GM13976 (cell line): ENCODE data around the gene INTS11.
"Not testable (repeated sequence)": the region's sequence is repeated elsewhere in the genome, so short reads cannot be mapped to it uniquely, and the experiment has no call there.

ENCODE experiments used
- DNase-seq: peaks from one replicate; pipeline ENCODE4 v3.0.0; 2012; ENCODE audit warnings: low spot score
- in situ Hi-C: fragments of 300-500 bp; cut with MboI; formaldehyde crosslinking; loops from one replicate; pipeline ENCODE4 v1.12.0; 2022; ENCODE audit warnings: low sequenced_read_pairs, mixed read lengths, inconsistent platforms; ENCODE audit not compliant: unreplicated experiment
- TF ChIP-seq, protein P1 (sequence below): IDR thresholded peaks from 2 replicates; pipeline ENCODE4 v1.5.1; 2012; ENCODE audit warnings: borderline replicate concordance, mild to moderate bottlenecking; ENCODE audit not compliant: insufficient read depth; ENCODE audit errors: extremely low read depth, missing control alignments, control extremely low read depth

The INTS11 gene

DNA sequence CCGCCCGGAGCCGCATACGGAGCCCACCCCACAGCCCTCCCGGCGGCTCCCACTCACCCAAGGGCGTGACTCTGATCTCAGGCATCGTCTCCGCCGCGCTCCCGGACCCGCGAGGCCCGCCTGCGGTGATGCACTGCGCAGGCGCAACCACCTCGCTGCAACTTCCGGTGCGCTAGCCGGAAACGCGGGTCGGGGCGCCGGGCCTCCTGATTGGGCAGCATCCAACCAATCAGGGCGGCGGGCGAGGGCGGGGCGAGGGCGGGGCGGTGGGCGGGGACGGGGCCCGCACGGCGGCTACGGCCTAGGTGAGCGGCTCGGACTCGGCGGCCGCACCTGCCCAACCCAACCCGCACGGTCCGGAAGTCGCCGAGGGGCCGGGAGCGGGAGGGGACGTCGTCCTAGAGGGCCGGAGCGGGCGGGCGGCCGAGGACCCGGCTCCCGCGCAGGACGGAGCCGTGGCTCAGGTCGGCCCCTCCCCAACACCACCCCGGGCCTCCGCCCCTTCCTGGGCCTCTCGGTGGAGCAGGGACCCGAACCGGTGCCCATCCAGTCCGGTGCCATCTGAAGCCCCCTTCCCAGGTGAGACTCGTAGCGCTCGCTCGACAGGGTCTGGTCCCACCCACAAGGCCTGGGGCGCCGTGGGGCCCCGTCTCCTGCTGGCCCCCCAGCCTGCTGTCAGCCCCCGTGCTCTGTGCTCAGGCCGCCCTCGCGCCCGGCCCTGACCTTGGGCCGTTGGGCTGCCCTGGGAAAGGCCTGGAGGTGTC is at the start of gene INTS11, which contains the start of gene CPTP:
Gene INTS11, minus strand, starts transcription at position 137 of the 764 bp plus-strand sequence. Its CDS starts 52 bp downstream, at position 85.
Gene CPTP, plus strand, starts transcription at position 279 of the 764 bp plus-strand sequence. CDS start 2,109 bp downstream, outside the sequence.
- DNase-seq = peak; percentile 99
- TF ChIP-seq, protein P1, sequence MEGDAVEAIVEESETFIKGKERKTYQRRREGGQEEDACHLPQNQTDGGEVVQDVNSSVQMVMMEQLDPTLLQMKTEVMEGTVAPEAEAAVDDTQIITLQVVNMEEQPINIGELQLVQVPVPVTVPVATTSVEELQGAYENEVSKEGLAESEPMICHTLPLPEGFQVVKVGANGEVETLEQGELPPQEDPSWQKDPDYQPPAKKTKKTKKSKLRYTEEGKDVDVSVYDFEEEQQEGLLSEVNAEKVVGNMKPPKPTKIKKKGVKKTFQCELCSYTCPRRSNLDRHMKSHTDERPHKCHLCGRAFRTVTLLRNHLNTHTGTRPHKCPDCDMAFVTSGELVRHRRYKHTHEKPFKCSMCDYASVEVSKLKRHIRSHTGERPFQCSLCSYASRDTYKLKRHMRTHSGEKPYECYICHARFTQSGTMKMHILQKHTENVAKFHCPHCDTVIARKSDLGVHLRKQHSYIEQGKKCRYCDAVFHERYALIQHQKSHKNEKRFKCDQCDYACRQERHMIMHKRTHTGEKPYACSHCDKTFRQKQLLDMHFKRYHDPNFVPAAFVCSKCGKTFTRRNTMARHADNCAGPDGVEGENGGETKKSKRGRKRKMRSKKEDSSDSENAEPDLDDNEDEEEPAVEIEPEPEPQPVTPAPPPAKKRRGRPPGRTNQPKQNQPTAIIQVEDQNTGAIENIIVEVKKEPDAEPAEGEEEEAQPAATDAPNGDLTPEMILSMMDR = no peak
- in situ Hi-C loops = no loop called here

DNA sequence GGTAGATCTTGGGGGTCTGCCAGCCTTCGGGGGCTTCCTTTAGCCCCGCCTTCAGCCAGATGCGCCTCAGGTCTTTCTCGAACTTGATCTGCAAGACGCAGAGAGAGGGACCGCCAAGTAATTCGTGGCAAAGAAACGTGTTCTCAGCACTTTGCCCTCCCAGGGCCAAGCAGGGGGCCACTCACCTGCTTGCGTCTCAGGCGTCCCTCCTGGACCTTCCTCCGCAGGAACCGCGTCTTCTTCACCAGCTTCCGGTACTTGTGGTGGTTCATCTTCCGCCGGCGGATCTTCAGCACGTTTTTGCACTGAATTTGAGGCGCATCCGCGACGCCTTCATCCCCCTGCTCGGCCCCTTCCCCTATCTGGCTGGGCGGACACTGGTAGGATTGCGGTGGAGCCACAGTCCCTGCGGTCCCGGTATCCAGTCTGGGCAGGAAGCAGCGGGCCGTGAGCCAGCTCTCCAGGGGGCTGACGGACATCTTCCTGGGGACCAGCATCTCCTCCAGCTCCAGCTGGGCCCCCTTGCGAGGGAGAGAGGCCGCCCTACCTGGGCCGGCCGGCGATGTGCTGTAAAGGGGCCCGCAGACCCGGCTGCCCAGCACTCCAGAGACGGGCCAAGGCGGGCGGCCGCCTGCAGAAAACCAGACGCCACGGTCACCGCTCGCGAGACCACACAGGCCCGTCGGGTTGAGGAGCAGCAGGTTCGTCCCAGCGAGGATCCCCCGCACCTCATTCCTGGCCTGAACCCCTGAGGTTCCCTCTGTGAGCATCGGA is 49.5 kb upstream of the INTS11 start:
- TF ChIP-seq, protein P1 = no peak
- in situ Hi-C loops = no loop called here
- no peak for DNase-seq

DNA sequence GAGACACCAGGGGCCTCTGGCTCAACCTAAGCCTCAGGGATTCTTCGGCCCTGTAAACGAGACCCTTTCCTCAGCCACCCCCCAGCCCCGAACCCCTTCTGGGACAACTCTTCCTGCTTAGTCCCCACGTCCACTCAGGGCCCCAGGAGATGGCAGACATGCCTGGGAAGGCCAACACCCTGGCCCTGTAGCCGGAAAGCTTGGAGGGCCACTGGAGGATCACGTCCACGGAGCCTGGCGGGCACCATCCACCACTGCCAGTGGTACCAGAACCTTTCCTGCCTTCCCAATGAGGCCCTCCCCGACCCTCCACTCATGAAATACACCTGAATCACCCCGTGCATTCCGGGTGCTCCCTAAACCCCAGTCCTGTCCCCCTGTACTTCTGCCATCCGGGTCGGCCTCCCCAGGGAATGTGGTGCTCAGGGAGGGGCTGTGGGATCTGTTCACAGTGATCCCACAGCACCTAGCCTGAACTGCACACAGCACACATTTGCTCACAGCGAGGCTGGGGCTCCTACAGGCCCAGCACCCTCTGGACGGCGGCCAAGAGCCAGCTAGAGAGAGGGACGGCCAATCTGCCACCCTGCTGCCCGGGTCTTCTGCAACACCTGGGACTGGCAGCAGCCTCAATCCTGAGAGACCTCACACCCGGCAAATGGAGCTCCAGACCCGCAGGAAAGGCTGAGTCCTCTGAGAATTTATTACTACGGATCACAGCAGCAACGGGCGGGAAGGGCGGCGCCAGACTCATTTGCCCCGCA is 48.8 kb upstream of the INTS11 start:
- in situ Hi-C loops = no loop called here
- TF ChIP-seq, protein P1 = no peak
- DNase-seq = no peak

DNA sequence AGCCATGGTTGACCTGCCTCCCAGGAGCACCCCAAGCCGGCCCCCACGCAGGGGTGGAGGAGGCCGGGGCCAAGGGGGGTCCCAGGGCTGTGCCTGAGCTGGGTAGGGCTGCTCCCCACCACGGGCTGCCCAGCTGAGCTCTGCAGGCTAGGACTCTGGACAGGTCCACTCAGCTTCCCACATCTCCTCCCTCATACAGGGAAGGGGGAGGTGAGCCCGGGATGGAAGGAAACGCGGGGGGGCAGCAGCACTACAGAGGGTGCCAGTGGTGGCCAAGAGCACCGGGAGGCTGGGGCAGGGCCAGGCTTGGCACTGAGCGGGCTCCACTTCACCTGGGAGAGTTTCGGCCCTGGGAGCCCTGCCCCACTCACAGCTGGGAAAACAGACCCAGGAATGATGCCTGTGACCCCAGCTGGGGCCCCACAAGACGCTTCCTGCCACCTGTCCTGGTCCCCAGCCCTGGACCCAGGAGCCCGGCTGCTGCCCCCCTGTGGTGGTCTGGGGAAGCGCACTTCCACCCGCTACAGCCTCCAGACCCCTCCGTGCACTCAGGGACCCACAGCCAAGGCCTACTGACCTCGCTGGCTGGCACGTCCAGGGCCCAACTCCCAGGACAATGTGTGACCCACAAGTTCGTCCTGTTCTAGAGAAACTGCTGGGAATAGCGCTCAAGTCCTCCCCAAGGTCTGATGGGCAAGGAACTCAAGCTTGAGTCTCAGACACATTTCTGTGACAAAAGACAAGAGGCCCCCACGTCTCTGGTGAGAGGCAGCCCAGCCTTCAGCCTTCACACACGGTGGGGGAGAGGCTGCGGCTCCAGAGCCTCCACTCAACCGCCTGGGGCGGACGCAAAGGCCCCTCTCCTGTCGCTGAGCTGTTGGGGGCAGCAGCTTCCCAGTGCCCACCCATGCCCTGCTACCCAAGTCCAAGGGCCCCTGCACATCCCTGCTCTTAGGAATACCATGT is 47.6 kb upstream of the INTS11 start:
- in situ Hi-C loops = no loop called here
- TF ChIP-seq, protein P1 = peak; percentile 77
- peak; percentile 91 for DNase-seq

DNA sequence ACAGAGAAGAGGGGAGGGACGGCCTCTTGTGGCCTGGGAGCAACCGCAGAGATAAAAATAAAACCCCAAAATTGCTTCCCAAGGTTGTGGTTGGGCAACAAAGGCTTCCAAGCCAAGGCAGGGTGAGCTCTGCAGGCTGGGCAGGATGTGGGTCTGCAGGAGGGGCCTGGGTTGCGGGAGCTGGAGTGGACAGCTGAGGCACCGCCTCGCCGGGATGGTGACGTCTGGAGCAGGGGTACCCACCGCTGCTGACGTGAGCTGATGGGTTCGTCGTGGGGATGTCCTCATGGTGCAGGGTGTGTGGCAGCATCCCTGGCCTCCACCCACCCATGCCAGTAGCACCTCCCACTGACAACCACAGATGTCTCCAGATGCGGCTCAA is 46.9 kb upstream of the INTS11 start:
- no peak for DNase-seq
- in situ Hi-C loops = no loop called here
- TF ChIP-seq, protein P1 = no peak

DNA sequence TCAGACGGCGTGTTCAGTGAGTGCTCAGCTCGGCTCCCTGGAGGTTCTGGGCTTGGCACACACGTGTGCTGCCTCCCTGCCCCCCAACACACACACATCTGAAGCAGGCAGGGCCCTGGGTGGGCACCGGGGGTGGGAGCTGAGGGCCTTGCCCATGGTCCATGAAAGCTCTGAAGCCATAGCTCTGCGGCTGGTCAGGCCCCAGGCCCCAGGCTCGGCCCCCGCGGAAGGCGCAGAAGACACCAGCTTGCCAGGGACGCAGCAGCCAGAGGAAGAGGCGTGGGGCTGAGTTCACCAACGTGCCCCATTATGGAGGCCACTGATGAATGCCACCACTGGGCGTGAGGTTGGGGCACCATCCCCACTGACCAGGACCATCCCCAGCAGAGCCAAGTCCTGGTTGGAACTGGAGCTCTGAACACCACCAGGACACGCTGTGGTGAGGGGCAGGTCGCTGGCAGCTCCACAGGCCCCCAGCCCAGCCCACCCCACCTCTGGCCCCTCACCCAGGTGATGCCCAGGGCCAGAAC is 46.4 kb upstream of the INTS11 start:
- in situ Hi-C loops = no loop called here
- TF ChIP-seq, protein P1 = no peak
- no peak for DNase-seq

DNA sequence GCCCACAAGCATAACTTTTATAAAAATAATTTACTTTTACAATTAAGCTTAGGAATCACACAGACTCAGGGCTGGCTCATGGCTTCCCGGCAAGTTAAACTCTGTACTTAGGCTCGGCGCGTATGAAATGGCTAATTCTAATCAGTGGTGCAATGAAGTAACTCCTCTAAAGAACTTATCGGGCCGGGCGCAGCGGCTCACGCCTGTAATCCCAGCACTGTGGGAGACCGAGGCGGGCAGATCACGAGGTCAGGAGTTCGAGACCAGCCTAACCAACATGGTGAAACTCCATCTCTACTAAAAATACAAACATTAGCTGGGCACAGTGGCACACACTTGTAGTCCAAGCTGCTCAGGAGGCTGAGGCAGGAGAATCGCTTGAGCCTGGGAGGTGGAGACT is 45.6 kb upstream of the INTS11 start:
- DNase-seq, in situ Hi-C loops: not testable (repeated sequence)
